HG03457 (cell line): ENCODE results near the gene CKAP2L.

ENCODE experiments used
- ATAC-seq: cut with Tn5 transposase; IDR thresholded peaks from one replicate; pipeline ENCODE4 v1.9.1; 2021; ENCODE audit warnings: moderate number of reproducible peaks; ENCODE audit not compliant: unreplicated experiment

CKAP2L gene

DNA sequence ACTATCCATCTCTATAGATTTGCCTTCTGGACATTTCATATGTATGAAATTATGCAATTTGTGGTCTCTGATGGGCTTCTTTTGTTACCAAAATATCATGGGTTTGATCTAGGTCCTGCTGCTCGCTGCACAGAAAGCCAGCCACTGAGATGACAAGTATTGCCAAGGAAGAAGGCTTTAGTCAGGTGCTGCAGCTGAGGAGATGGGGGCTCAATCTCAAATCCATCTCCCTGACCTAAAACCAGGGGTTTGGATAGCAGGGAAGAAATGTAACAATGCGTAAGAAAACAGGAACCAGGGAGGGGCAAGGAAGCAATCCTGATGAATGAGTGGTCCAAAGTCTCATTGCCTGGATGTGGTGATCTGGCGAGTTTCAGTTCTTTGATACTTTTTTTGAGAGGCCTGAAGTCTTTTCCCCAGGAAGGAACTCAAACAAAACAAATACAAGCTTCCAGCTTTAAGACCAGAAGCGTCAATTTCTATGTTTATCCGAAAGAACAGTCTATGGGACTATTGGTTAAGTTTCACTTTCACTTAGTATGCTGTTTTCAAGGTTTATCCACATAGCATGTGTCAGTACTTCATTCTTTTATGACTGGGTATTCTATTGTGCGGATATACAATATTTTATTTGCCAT is 3.4 kb upstream of the CKAP2L start:
- no peak for ATAC-seq

GRCh38 chr2:112765251-112765650 is 842 bp upstream of the CKAP2L start:
- ATAC-seq = no peak

DNA sequence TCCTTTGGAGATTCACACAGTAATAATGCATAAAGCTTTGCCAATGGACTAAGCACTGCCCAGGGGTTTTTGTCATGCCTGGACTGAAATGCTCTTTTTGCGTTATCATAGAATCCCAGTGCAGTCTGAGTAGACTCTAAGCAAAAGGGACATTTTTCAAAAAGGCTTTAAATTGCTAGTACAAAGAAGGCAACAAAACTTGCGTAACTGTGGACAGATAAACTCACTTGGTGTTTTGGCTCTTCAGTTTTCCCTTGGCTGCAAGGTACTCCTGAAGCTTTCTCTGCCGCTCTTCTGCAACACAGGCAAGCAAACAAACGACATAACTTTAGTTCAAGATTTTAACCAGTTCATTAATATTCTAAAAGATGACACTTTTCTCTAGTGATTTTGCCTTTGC is 2.1 kb downstream of the CKAP2L start:
- no peak for ATAC-seq

GRCh38 chr2:112760149-112760548 is 4.3 kb downstream of the CKAP2L start:
- ATAC-seq = no peak

GRCh38 chr2:112758711-112759110 is 5.7 kb downstream of the CKAP2L start:
- no peak for ATAC-seq

GRCh38 chr2:112757265-112757664 is 7.1 kb downstream of the CKAP2L start:
- no peak for ATAC-seq

DNA sequence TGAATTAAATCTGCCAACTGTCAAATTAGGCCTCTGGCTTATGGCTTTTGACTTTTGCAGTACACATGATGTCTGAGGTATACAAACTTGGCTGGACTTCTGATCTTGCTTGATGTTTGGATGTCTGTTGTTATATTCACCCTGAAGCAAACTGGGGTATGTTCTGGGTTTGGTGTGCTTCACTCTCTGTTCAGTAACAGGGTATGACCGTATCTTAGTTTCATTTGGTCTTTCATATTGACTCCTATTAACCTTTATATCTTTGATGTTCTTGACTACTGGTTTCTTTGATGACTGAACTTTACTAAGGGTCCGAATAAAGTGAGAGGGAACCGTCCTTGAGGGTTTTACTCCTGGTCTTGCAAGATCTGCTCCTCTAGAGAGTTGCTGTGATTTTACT is 8.2 kb downstream of the CKAP2L start:
- no peak for ATAC-seq

- ATAC-seq = no peak
These were observed 9.0 kb downstream of the CKAP2L start for GRCh38 chr2:112755444-112755843.

DNA sequence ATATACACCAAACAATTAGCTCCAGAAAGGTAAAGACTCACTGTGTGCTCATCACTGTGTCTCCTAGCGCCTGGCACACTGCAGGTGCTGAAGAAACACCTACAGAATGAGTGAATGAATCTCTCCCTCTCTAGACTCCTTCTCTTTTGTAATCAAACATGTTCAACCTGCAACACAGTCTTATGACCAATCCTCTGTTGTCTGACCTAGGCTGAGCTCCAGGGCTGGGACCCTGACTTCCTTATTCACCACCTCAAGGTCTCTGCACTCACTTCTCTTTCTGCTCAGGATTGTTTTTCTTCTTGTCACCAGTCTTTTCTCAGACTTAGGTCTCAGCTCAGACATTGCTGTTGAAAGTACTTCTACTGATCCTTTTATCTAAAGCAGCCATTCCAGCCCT is 9.8 kb downstream of the CKAP2L start:
- ATAC-seq = no peak

DNA sequence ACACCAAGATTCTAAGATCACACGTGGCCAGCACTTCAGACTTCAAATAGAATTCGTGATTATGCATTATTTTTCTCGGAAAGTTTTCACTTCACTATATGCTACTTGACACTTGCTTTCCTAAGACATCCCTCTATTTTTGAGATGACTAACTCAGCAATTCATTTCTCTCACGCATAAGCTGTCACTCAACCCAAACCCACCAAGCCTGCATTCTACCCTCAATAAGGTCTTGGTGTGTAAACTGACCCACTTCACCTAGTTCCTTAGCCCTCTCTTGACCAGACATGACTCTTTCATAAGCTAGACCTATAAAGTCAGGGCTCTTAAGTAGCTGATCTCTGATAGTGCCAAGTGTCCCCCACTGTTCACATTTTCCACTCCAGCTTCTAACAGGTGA is 11.7 kb downstream of the CKAP2L start:
- ATAC-seq = no peak

- no peak for ATAC-seq
These were observed 12.8 kb downstream of the CKAP2L start for GRCh38 chr2:112751451-112752197.

- no peak for ATAC-seq
These were observed 13.9 kb downstream of the CKAP2L start for GRCh38 chr2:112750560-112750843.

- ATAC-seq = no peak
These were observed 14.5 kb downstream of the CKAP2L start for GRCh38 chr2:112749755-112750559.

- no peak for ATAC-seq
These were observed 23.9 kb downstream of the CKAP2L start for GRCh38 chr2:112740527-112740926.

- ATAC-seq = no peak
These were observed 26.7 kb downstream of the CKAP2L start for GRCh38 chr2:112737542-112738232.

DNA sequence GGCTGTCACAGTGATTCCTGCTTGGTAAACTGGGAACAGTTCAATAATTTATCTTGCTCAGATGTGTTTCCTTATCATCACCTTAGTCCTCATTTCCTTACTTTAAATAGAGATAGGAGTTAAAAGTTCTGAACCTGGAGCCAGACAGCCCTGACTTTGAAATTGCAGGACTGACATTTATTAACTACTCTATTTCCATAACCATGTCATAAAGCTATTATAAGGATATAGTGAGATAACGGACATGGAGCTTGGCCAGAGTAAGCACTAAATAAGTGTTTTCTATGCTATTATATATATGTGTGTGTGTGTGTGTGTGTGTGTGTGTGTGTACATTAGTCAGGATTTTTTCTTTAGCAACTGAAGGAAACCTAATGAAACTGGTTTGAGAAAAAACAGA is 30.5 kb downstream of the CKAP2L start:
- no peak for ATAC-seq

DNA sequence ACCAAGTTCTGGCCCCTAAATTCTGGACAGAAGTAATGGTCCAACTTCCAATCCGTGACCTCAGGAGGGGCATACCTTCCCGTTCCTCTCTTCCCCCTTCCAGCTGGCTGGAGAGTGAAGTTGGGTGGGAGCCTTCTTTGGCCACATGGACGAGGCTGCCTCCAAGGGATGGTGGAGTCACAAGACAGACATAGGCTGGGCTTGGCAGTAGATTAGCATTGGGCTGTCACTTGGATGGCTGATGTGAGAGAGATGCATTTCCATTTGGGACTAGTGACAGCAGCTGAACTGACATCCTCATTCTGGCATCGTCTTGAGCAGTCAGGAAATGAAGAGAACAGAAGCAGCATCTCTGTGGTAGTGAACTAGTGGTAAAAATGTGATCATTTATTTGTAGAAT is 31.0 kb downstream of the CKAP2L start:
- ATAC-seq = no peak

DNA sequence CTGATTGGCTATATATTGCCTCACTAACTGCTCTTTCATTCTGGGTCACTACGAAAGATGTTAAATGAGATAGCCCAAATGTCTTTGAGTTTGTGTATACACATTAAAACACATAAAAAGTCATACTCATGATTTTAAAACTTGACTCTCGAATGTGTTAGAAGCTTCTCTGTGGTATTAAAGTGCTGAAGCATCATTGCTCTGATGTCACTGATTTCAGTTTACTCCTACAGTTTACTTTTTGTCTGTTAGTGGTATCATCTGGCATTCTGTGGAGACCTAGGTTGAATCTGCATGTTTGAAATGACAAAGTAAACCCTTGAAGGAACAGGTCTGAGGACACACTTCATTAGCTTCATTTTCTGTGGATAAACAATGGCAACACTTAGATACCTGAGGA is 32.9 kb downstream of the CKAP2L start:
- no peak for ATAC-seq

GRCh38 chr2:112730791-112731190 is 33.6 kb downstream of the CKAP2L start:
- no peak for ATAC-seq

DNA sequence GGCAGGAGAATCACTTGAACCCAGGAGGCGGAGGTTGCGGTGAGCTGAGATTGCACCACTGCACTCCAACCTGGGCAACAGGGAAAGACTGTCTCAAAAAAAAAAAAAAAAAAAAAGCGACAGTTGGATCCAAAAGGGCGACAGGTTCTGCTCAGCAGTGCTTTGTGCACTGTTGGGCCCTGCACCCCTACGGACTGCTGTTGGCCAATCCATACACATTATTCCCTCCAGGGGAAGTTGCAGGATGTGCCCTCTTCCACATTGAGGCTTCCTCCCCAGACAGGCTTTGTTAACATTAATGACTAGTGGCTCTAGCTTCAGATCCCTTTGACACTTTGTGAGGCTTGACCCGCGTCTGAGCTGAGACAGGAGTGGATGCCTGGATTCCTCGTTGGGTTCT is 34.2 kb downstream of the CKAP2L start:
- ATAC-seq = no peak

GRCh38 chr2:112728378-112729175 is 35.8 kb downstream of the CKAP2L start:
- no peak for ATAC-seq
